Middle frontal gyrus (tissue), 1 donor: ENCODE results near the gene ELMO1.

Experiments
- DNase-seq: peaks from one replicate; pipeline ENCODE4 v3.0.0-alpha.2; 2015; ENCODE audit warnings: low spot score; ENCODE audit errors: extremely low spot score

The ELMO1 gene

GRCh38 chr7:36928311-36928710 is 520.4 kb downstream of the ELMO1 start:
- DNase-seq, result no peak

GRCh38 chr7:36925691-36926090 is 523.0 kb downstream of the ELMO1 start:
- DNase-seq, result no peak

DNA sequence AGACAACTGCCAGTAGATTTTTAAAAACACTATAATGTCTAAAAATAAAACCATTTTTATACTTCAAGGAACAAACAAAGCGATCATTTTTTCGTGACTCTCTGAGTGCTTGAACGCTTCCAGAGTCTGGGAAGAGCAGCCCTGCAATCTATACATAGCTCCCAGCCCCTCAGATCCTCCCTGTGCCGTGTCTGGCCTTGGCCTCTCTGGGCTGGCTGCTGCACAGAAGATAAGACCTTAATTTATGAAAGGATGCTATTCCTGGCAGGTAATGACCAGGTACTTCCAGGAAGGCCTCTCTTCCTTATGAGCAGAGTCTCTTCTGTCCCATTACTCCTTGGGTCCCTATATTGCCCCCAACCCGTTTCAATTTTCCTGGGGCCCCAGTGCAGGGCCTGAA is 523.5 kb downstream of the ELMO1 start:
- DNase-seq, result no peak

DNA sequence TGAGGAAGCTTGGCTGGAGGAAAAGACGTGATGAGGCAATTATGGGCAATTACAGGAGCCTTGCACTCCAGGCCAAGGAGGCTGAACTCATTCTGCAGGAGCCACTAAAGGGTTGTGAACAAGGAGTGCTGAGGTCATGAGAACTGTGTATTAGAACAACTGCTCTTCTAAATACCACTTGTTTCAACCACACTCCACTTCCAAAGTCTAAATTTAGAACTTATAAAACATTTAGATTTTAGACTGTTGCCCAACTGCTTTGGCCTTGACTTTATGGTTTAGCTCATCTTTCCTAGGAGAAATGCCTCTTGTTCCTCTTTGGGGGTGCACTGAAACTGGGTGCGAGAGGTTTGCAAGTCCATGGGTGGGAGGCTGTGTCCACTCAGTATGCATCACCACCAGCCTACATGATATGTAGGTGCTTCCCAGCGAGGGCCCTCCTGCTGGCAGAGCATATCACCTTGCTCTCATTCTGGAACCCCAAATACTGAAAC is 524.7 kb downstream of the ELMO1 start:
- no peak for DNase-seq

- DNase-seq, result no peak
Observed at GRCh38 chr7:36923185-36923584, 525.5 kb downstream of the ELMO1 start.

DNA sequence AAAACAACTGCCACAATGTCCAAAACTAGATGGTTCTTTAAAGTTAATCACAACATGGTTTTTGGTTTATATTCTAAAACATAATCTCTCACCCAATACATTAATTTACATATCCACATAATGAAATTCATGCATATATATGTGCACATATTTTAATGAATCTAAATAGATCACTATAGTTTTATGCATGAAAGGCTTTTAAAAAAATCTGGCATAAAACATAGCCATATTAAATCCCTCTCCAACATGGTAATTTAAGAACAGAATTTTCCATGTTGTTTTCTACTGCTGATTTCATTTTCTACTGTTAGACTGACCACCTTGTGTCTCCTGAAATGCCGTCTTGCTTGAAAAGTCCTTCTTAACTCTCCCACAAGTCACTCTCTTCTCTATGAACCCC is 528.2 kb downstream of the ELMO1 start:
- no peak for DNase-seq

DNA sequence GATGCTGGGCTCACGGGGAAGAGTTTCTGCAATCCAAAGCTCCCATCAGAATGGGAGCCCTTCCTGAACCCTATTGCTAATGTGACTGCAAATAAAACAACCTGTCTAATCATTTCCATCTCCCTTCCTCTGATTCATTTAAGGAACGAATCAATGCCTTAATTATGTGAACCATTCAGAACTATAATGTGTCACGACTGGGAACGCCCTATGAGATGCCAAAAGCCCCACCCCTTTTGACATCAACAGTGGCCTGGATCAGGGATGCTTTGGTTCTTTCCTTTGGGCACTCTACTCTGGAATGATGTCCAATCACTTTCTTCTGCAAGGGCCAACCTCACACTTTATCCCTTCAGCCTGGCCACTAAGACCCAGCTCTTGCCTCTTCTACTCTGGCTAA is 528.9 kb downstream of the ELMO1 start:
- no peak for DNase-seq

- DNase-seq, result no peak
Observed at GRCh38 chr7:36918591-36918990, 530.1 kb downstream of the ELMO1 start.

DNA sequence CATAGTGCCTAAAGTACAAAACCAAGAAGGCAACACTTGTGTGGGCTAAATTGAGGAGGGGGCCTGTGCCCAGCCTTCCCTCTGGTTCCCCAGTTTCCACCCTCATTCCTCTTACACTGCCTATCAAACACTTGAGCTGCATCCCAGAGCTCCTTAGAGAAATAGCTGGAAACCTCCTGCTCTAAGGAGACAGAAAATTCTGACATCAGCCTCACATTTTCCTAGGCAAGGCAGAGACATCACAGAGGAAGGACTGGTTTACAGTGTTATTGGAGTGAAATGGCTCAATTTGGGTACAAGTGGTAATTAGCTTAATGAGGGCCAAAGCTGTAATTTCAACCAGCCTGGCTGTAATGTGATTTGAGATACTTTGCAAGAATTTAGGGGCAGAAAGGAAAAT is 532.0 kb downstream of the ELMO1 start:
- no peak for DNase-seq

GRCh38 chr7:36916116-36916515 is 532.5 kb downstream of the ELMO1 start:
- DNase-seq, result no peak

DNA sequence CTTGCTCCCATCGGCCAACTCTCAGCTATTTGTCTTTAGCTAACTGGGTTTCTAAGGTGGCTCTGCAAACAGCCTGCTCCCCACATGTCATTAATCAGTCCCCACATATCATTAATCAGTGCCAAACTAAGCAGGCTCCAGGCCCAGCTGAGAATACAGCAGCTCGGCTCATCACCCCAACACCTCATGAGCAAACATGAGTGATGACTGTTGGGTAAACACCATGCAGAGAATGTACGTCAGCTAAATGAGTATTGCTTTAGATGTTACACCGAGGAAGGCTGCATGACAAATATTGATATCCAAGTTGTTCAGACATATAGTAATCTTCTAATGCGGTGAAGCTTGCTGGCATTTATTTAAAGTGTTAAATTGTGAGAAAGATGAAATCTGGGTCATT is 536.9 kb downstream of the ELMO1 start:
- no peak for DNase-seq

DNA sequence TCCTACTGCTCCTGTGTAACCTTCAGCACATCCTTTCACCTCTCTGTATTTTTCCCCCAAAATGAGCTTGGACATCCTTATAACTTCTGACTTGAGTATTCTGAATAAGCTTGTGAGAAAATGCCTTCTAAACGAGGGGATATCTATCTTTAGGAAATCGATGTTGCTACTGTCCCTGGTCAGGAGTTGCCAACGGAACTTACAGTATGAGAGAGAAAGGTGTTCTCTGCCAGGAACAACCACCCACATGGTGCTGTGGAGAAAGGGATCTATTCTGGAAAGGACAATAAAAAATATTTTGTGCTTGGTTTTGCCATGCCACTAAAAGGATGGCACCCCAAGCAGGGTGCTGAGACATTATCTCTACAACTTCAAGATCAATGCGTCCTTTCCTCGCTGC is 537.8 kb downstream of the ELMO1 start:
- DNase-seq, result no peak

DNA sequence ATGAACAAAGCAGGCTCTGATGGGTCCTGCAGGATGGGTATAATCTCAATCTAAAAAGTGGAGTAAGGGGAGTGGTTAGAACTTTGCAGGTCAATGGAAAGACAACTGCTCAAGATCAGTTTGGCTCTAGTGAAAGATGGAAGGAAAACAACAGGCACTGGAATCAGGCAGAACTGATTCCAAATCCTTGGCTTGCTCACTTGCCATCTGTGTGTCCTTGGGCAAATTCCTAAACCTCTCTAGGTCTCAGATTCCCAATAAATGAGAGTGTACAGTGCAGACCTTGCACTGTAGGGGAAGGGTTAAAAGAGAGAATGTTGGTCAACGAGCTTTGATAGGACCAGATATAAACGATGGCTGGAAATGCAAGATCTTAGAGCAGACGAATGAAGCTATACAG is 538.3 kb downstream of the ELMO1 start:
- DNase-seq, result no peak

DNA sequence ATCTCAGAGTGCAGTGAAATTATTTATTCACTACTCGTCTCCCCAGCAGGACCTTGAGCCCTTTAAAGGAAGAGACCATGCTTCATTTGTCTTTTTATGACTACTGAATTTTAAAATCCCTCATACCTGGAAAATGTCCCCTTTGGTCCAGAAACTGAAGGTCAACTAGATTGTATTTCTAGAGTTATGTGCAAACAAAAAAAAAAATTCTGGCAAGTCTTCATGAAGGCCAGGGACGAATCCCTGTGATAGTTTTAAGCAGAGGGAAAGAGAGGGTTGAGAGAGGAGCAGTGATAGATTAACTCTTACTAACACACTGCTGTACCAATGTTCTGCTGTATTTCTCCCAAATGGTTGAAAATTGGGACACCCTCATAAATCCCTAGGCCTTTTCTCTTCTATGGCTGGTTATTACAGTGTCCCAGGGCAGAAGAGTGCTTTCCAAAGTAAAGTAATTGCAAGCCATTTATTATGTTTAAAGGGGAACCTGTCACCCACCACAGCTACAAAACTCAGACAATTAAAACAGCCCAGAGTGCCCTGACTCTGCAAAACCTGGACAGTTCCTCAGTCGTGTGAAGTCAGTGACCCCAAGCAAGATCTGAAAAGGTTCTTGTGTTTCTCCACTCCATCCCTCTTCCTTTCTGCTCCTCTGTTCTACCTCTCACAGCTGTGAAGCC is 541.6 kb downstream of the ELMO1 start:
- no peak for DNase-seq

- DNase-seq, result no peak
Observed at GRCh38 chr7:36906448-36906847, 542.2 kb downstream of the ELMO1 start.

- DNase-seq, result no peak
Observed at GRCh38 chr7:36905841-36906240, 542.8 kb downstream of the ELMO1 start.

GRCh38 chr7:36904802-36905201 is 543.9 kb downstream of the ELMO1 start:
- no peak for DNase-seq

- DNase-seq, result no peak
Observed at GRCh38 chr7:36904101-36904500, 544.6 kb downstream of the ELMO1 start.

- no peak for DNase-seq
Observed at GRCh38 chr7:36900988-36901710, 547.5 kb downstream of the ELMO1 start.

GRCh38 chr7:36898186-36898585 is 550.5 kb downstream of the ELMO1 start:
- no peak for DNase-seq

- DNase-seq, result no peak
Observed at GRCh38 chr7:36896956-36897590, 551.6 kb downstream of the ELMO1 start.

- DNase-seq, result no peak
Observed at GRCh38 chr7:36896418-36896817, 552.2 kb downstream of the ELMO1 start.

GRCh38 chr7:36895192-36895591 is 553.5 kb downstream of the ELMO1 start:
- no peak for DNase-seq
